ENCODE results near the gene ISOC2. TPM values are rescaled to one million over a fixed set of nuclear protein-coding genes. Genes with fewer than 3 reads are reported as not detected.

The ISOC2 gene
- total and polyA plus RNA-seq, 9 of the 15 experiments (the other 6 are each of a cell fraction or from before 2014, with no cell fraction given), result 1.2 to 229 (median 58.3) TPM

DNA sequence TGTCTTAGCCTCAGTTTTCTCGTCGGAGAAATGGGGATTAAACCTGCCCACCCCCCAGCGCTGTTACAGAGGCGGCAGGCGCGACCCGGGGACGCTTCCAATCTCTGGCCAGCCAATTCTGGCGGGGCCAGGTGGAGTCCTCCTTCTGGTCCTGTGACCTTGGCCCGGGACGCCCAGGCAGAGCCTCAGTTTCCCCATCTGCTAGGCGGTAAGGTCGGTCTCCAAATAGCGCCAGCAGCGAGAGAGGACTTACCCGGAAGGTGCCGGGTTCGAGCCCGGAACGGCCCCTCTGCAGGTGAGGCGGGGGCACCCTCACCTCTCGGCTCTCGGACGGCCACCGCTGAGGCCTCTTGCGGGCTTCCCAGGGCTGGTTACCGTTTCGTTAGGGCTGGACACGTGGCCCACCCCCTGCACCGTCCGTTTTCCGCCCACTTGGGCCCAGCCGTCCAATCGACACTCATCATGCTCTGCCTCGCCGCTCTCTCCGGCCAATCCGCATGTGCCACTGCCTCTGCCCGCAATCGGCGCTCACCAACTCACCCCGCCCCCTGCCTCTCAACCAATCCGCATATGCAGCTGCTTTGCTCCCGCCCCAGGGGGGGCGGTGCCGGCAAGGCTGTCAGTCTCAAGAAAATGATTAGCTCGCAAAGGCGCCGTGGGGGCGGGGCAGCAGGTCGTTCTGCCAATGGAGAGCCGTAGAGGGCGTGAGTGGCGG is at the start of gene ISOC2 (continued):
- TF ChIP-seq, protein P1, sequence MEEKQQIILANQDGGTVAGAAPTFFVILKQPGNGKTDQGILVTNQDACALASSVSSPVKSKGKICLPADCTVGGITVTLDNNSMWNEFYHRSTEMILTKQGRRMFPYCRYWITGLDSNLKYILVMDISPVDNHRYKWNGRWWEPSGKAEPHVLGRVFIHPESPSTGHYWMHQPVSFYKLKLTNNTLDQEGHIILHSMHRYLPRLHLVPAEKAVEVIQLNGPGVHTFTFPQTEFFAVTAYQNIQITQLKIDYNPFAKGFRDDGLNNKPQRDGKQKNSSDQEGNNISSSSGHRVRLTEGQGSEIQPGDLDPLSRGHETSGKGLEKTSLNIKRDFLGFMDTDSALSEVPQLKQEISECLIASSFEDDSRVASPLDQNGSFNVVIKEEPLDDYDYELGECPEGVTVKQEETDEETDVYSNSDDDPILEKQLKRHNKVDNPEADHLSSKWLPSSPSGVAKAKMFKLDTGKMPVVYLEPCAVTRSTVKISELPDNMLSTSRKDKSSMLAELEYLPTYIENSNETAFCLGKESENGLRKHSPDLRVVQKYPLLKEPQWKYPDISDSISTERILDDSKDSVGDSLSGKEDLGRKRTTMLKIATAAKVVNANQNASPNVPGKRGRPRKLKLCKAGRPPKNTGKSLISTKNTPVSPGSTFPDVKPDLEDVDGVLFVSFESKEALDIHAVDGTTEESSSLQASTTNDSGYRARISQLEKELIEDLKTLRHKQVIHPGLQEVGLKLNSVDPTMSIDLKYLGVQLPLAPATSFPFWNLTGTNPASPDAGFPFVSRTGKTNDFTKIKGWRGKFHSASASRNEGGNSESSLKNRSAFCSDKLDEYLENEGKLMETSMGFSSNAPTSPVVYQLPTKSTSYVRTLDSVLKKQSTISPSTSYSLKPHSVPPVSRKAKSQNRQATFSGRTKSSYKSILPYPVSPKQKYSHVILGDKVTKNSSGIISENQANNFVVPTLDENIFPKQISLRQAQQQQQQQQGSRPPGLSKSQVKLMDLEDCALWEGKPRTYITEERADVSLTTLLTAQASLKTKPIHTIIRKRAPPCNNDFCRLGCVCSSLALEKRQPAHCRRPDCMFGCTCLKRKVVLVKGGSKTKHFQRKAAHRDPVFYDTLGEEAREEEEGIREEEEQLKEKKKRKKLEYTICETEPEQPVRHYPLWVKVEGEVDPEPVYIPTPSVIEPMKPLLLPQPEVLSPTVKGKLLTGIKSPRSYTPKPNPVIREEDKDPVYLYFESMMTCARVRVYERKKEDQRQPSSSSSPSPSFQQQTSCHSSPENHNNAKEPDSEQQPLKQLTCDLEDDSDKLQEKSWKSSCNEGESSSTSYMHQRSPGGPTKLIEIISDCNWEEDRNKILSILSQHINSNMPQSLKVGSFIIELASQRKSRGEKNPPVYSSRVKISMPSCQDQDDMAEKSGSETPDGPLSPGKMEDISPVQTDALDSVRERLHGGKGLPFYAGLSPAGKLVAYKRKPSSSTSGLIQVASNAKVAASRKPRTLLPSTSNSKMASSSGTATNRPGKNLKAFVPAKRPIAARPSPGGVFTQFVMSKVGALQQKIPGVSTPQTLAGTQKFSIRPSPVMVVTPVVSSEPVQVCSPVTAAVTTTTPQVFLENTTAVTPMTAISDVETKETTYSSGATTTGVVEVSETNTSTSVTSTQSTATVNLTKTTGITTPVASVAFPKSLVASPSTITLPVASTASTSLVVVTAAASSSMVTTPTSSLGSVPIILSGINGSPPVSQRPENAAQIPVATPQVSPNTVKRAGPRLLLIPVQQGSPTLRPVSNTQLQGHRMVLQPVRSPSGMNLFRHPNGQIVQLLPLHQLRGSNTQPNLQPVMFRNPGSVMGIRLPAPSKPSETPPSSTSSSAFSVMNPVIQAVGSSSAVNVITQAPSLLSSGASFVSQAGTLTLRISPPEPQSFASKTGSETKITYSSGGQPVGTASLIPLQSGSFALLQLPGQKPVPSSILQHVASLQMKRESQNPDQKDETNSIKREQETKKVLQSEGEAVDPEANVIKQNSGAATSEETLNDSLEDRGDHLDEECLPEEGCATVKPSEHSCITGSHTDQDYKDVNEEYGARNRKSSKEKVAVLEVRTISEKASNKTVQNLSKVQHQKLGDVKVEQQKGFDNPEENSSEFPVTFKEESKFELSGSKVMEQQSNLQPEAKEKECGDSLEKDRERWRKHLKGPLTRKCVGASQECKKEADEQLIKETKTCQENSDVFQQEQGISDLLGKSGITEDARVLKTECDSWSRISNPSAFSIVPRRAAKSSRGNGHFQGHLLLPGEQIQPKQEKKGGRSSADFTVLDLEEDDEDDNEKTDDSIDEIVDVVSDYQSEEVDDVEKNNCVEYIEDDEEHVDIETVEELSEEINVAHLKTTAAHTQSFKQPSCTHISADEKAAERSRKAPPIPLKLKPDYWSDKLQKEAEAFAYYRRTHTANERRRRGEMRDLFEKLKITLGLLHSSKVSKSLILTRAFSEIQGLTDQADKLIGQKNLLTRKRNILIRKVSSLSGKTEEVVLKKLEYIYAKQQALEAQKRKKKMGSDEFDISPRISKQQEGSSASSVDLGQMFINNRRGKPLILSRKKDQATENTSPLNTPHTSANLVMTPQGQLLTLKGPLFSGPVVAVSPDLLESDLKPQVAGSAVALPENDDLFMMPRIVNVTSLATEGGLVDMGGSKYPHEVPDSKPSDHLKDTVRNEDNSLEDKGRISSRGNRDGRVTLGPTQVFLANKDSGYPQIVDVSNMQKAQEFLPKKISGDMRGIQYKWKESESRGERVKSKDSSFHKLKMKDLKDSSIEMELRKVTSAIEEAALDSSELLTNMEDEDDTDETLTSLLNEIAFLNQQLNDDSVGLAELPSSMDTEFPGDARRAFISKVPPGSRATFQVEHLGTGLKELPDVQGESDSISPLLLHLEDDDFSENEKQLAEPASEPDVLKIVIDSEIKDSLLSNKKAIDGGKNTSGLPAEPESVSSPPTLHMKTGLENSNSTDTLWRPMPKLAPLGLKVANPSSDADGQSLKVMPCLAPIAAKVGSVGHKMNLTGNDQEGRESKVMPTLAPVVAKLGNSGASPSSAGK (IDR thresholded peaks at IDR 0.05), result peak; percentile 84
- TF ChIP-seq PHTF2 (CRISPR knock-in tag; IDR thresholded peaks at IDR 0.05) (no peak), THAP12 (CRISPR knock-in tag; IDR thresholded peaks at IDR 0.05) (peak; percentile 78), TOE1 (IDR thresholded peaks at IDR 0.05; ENCODE audit: borderline replicate concordance) (peak; percentile 77), TOE1 (CRISPR knock-in tag; IDR thresholded peaks at IDR 0.05; ENCODE audit: borderline replicate concordance, low read depth) (no peak), FOXK2 (conservative IDR thresholded peaks at IDR 0.05 in 1 of 2, IDR thresholded peaks at IDR 0.05 in 1 of 2; ENCODE audit: low read depth in 2 of 2) (peak in 1 of 2 experiments; percentile 57; a peak in 3 of 4 replicates), JUND (IDR thresholded peaks at IDR 0.05; ENCODE audit: borderline replicate concordance, low read depth, low read length) (peak; percentile 49; the same call in 1 of the 2 replicates), JUND (tag; IDR thresholded peaks at IDR 0.05; ENCODE audit: borderline replicate concordance, low read depth, low read length) (no peak), ESRRA (IDR thresholded peaks at IDR 0.05; ENCODE audit: borderline replicate concordance, low read depth) (peak; percentile 100), TGIF2 (CRISPR knock-in tag; IDR thresholded peaks at IDR 0.05) (no peak), TCF3 (CRISPR knock-in tag; IDR thresholded peaks at IDR 0.05) (peak; percentile 23; the same call in 1 of the 2 replicates), STAG1 (CRISPR knock-in tag; IDR thresholded peaks at IDR 0.05; ENCODE audit: borderline replicate concordance) (no peak), SP1 (CRISPR knock-in tag; IDR thresholded peaks at IDR 0.05) (peak; percentile 99), ESRRB (CRISPR knock-in tag; IDR thresholded peaks at IDR 0.05; ENCODE audit: borderline replicate concordance) (no peak)
